GM19452 (cell line): ENCODE measurements around the gene SLC7A6OS.

Experiments used
- ATAC-seq: cut with Tn5 transposase; IDR thresholded peaks from one replicate; pipeline ENCODE4 v1.9.1; 2021; ENCODE audit not compliant: unreplicated experiment

Gene SLC7A6OS

GRCh38 chr16:68310774-68311511, at the start of gene SLC7A6OS, which contains the start of gene PRMT7:
SLC7A6OS (minus strand) TSS chr16:68310946; CDS start chr16:68310926, 20 bp downstream.
PRMT7 (plus strand) TSS chr16:68311019; CDS start chr16:68315980, 4,961 bp downstream.
- ATAC-seq = peak; percentile 96

GRCh38 chr16:68359398-68360191, 48.8 kb upstream of the SLC7A6OS start:
- ATAC-seq = no peak

GRCh38 chr16:68358951-68359350, 48.2 kb upstream of the SLC7A6OS start:
- ATAC-seq = no peak

- no peak for ATAC-seq
These were observed 47.2 kb upstream of the SLC7A6OS start for GRCh38 chr16:68357923-68358322.

- no peak for ATAC-seq
These were observed 46.8 kb upstream of the SLC7A6OS start for GRCh38 chr16:68357521-68357922.

GRCh38 chr16:68356919-68357286, 46.2 kb upstream of the SLC7A6OS start:
- no peak for ATAC-seq

GRCh38 chr16:68356249-68356918, 45.6 kb upstream of the SLC7A6OS start:
- ATAC-seq = peak; percentile 83

GRCh38 chr16:68355447-68356248, 44.9 kb upstream of the SLC7A6OS start:
- ATAC-seq = no peak

- ATAC-seq = no peak
These were observed 44.1 kb upstream of the SLC7A6OS start for GRCh38 chr16:68354816-68355215.

GRCh38 chr16:68353366-68353765, 42.6 kb upstream of the SLC7A6OS start:
- no peak for ATAC-seq

GRCh38 chr16:68351991-68352431, 41.3 kb upstream of the SLC7A6OS start:
- no peak for ATAC-seq

GRCh38 chr16:68351463-68351862, 40.7 kb upstream of the SLC7A6OS start:
- ATAC-seq = no peak

- ATAC-seq = no peak
These were observed 40.1 kb upstream of the SLC7A6OS start for GRCh38 chr16:68350813-68351350.

- no peak for ATAC-seq
These were observed 39.2 kb upstream of the SLC7A6OS start for GRCh38 chr16:68349838-68350410.

- no peak for ATAC-seq
These were observed 38.1 kb upstream of the SLC7A6OS start for GRCh38 chr16:68348639-68349445.

GRCh38 chr16:68347605-68348004, 36.9 kb upstream of the SLC7A6OS start:
- ATAC-seq = no peak

- no peak for ATAC-seq
These were observed 36.2 kb upstream of the SLC7A6OS start for GRCh38 chr16:68346892-68347480.

- no peak for ATAC-seq
These were observed 35.4 kb upstream of the SLC7A6OS start for GRCh38 chr16:68345958-68346635.
